Measurements from ENCODE around the gene KPNA4.
"Not testable (repeated sequence)": the region's sequence is repeated elsewhere in the genome, so short reads cannot be mapped to it uniquely, and the experiment has no call there.

Gene KPNA4

GRCh38 chr3:160565442-160566403, at the start of gene KPNA4:
KPNA4 (minus strand) TSS chr3:160565571; CDS start chr3:160565282, 289 bp downstream.
- peak; percentile 70 to 99 (median 96) for DNase-seq

GRCh38 chr3:160613661-160614060, 48.3 kb upstream of the KPNA4 start:
- no peak for DNase-seq

GRCh38 chr3:160612386-160613075, 47.2 kb upstream of the KPNA4 start:
- DNase-seq = peak in 19 of 58 donors; percentile 1 to 43 (median 8)

GRCh38 chr3:160611141-160611540, 45.8 kb upstream of the KPNA4 start:
- no peak for DNase-seq

GRCh38 chr3:160608870-160609269, 43.5 kb upstream of the KPNA4 start:
- DNase-seq = no peak

GRCh38 chr3:160607826-160608225, 42.5 kb upstream of the KPNA4 start:
- no peak for DNase-seq

GRCh38 chr3:160605315-160605714, 39.9 kb upstream of the KPNA4 start:
- no peak for DNase-seq

GRCh38 chr3:160603845-160604244, 38.5 kb upstream of the KPNA4 start:
- not testable (repeated sequence) for DNase-seq

GRCh38 chr3:160602259-160602658, 36.9 kb upstream of the KPNA4 start:
- DNase-seq = no peak

- no peak for DNase-seq
Observed at GRCh38 chr3:160601288-160601687, 35.9 kb upstream of the KPNA4 start.

GRCh38 chr3:160598865-160599264, 33.5 kb upstream of the KPNA4 start:
- no peak for DNase-seq

GRCh38 chr3:160588023-160588422, 22.7 kb upstream of the KPNA4 start:
- no peak for DNase-seq

GRCh38 chr3:160587105-160587504, 21.7 kb upstream of the KPNA4 start:
- peak in 33 of 58 donors; percentile 2 to 64 (median 14) for DNase-seq

GRCh38 chr3:160586679-160587078, 21.3 kb upstream of the KPNA4 start:
- no peak for DNase-seq

- DNase-seq = no peak
Observed at GRCh38 chr3:160583451-160583850, 18.1 kb upstream of the KPNA4 start.

- no peak for DNase-seq
Observed at GRCh38 chr3:160580938-160581337, 15.6 kb upstream of the KPNA4 start.

- no peak for DNase-seq
Observed at GRCh38 chr3:160577556-160578195, 12.3 kb upstream of the KPNA4 start.

GRCh38 chr3:160577093-160577492, 11.7 kb upstream of the KPNA4 start:
- DNase-seq = no peak

GRCh38 chr3:160576621-160577020, 11.2 kb upstream of the KPNA4 start:
- DNase-seq = no peak

GRCh38 chr3:160575589-160575988, 10.2 kb upstream of the KPNA4 start:
- no peak for DNase-seq

GRCh38 chr3:160574636-160575035, 9.3 kb upstream of the KPNA4 start:
- DNase-seq = no peak

All from anterior cingulate cortex (tissue), 58 donors.